ENCODE measurements around the gene TBXT.
"Not testable (repeated sequence)": the region's sequence is repeated elsewhere in the genome, so short reads cannot be mapped to it uniquely, and the experiment has no call there.

The TBXT gene

DNA sequence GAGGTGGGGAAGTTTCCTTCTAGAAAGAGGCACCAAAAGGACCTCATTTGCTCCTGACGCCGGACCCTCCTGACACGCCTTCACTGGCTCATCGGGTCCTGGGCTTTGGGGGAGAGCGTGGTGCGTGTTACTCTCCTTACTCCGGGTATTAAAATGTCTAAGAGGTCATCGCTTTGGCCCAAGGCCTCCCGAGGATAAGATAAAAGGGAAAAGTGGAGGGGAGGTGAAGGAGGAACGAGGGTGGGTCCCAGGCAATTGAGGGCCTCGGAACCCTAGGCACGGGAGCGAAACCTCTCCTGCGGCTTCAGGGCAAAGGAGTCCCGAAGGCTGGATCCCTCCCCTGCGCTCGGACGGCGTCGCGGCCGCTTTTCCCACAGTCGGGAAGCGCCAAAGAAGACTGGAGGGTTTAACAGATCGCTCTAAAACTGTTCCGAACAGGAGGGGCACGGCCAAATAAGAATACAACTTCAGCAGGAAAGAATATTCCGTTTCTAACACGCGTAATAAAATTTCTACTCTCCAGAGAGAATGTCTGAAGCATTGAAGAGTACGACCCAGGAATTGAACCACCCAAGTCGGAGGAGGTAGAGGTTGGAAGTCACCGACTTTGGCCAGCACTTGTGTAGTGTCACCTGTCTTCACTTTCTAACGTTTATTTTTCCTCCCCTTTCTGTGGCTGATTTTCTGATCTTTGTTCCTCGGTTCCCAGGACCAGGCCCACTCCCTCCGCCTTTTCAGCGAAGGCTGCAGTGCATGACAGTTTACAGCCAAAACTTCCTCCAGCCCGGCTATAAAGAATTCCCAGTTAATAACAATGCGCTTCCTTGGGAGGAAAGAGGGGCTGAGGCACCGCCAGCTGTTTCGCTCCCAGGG lies 2.1 kb upstream of the TBXT start:
- DNase-seq: no peak

DNA sequence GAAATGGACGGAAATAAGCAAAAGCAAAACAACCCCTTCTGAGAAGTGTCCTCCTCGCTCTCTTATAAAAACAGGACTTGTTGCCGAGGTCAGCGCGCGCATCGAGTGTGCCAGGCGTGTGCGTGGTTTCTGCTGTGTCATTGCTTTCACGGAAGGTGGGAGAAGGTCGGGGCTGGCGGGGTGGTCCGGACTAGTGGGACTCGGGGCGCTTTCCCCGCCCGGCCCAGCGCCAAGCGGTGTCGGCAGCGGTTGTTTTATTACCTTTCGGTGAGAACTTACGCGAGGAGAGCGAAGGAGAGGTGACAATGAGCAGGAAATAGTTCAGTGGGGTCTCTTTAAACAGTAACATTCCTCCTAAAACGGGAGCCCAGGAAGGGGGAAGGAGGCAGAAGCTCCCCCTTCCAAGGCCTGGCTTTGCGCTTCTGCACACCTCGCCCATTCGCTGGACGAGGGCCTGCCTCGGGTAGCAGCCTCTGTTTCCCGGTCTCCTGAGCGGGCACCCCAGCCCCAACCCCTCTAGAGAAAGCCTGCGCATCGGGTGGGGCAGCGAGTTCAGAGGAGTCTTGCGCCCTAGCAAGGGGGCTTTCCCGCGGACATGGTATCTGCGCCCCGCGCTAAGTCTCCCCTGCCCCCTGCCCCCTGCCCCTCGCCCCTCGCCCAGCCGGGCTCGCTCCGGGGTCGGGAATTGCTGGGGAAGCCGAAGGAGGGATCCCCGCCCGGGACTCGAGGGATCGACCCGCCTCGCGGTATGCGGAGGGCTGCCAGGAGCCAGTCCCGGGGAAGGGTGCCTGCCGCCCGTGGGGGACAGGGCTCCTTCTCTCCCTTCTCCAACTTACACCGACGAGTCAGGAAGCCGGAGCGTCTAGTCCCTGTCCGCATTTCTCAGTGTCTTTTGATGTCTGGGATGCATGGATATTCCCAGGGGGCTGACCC lies 1.2 kb upstream of the TBXT start:
- no peak for DNase-seq

DNA sequence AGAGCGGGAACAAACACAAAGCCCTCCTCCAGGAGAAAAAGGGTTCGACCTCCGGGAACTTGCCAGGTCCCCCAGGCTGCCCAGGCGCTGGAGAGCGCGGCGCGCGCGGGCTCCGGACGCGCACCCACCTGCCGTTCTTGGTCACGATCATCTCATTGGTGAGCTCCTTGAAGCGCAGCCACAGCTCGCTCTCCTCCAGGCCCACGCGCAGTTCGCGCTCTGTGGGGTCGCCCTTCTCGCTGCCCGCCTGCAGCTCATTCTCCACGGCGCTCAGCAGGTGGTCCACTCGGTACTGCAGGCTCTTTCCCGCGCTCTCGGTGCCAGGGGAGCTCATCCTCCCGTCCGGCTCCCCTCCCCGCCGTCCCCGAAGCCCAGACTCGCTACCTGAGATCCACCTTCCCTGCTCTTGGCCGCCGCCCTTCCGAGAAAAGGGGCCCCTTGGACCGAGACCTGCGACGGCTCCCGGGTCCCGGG lies 356 bp downstream of the TBXT start:
- no peak for DNase-seq

DNA sequence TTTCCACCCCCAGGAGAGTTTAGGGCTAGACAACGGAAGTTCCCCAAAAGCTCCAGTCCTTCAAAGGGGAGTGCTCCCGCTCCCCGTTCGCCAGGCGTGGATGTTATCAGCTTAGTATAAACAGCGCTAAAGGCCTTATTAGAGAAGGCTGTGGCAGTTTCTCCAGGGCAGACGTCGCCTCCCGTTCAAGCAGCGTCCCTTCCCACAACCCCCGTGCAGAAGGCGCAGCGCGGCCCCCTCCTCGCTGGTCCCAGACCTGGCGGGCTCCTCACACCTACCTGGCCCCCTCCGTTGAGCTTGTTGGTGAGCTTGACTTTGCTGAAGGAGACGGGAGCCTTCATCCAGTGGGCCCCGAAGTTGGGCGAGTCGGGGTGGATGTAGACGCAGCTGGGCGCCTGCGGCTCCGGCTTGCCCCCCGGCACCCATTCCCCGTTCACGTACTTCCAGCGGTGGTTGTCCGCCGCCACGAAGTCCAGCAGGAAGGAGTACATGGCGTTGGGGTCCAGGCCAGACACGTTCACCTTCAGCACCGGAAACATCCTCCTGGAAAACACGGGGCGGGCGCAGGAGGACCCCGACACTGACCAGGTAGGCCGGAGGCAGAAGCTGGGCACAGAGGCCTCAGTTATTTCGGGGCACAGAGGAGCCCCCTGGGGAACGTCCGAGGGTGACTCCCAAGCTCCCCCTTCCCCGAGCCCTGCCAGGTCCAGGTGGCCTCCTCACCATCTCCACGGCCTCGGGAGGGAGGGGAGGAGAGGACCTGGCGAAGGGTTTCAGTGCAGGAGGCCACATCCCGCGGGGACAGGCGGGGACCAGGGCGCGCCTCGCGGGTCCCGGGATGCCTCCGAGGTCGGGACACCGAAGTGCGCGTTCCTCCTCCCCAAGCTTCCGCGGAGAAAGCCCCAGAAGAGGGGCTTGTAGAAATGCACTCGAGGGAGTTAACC lies 1.1 kb downstream of the TBXT start:
- no peak for DNase-seq

DNA sequence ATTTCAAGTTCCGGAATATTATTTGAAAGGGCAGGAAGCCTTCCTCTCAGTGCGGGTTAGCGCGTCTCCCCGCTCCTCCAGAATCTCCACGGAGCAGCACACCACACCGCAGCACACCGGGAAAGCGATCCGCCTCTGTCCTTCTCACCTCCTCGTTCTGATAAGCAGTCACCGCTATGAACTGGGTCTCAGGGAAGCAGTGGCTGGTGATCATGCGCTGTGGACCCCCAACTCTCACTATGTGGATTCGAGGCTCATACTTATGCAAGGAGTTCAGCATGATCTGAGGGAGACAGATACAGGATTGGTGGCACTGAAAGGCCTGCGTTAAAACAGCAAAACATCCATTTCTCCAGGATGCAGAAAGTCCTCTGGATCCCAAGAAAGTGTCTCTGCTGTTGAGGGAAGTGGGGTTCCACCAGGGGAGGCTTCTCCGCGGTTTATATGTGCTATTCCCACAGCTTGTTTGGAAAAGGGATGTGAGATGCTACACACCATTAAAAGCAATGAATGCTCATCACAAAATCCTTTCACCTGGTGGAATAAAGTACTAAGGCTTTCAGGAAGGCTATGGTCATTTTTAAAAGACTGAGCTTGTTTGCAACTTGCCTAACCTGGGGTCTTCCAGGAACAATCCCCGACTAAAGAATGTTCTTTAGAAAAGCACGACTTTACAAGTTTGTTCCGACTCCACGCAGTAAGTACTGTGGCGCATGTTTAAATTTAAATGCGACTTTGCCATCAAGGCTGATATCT lies 1.9 kb downstream of the TBXT start:
- DNase-seq: no peak

DNA sequence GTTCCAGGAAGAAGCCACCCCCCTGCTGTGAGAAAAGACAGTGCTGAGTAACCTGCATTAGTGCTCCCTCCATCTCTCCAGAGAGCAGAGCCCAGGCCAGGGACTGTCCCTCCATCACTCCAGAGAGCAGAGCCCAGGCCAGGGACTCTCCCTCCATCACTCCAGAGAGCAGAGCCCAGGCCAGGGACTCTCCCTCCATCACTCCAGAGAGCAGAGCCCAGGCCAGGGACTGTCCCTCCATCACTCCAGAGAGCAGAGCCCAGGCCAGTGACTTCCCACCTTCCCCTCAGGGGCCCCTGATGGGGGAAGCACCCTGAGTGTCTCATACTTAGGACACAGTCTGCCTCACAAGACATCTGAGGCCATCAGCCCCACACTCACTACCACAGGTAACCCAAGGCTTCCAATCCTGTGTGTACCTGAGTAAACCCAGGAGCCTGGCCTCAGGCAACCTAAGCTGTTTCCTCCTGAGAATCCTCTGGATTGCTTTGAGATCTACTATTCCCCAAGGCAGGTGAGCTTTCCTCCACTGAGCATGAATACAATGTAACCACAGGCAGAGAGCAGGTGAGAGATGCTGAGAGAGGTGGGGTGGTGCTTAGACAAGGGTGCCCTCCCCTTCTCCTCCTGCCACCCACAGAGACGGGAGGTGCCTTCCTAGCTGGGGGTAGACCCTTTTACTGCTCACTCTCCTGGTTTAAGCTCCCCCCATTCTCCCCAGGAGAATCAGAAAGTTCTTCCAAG lies 4.9 kb downstream of the TBXT start:
- no peak for DNase-seq

DNA sequence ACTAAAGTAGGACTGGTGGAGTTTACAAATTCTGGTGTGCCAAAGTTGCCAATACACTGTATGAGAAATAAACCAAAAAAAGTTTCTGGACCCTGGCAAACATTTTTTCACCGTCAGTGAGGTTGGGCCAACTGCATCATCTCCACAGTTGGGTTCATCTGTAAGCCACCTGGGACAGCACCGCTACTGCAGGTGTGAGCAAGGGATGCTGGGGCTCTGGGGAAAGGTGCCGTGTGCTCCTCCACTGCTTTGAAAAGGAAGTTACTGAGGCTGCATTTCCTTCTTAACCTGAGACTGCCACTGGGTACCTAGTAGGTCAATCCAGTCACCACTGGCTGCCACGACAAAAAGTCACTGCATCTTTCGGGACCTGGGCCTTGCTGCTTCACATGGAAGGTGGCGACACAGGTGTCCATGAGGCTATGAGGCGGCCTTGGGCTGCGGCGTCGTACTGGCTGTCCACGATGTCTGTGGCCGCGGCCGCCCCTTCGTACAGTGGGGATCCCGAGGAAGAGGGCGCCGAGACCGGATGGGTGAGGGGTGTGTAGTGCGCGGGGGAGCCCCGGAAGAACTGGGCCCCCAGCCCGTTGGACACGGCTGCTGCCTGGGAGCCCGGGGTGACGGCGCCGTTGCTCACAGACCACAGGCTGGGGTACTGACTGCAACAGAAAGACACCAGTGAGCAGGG lies 9.6 kb downstream of the TBXT start:
- no peak for DNase-seq

DNA sequence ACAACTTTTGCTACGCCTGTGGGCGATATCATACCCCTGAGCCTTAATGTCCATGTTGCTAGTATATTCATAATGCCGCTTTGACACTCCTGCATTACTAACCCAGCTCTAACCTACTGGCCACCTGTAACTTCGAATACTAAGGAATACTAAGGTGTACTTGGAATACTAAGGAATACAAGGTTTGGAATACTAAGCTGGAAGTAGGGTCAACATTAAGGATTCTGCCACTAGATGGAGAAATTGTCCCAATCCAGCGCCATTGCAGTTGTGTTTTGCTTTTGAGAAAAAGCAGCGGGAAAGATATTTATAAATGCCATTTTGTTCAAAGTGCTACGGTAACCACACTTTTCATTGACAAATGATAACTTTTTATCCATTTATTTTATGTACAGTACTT lies 10.7 kb downstream of the TBXT start:
- no peak for DNase-seq

DNA sequence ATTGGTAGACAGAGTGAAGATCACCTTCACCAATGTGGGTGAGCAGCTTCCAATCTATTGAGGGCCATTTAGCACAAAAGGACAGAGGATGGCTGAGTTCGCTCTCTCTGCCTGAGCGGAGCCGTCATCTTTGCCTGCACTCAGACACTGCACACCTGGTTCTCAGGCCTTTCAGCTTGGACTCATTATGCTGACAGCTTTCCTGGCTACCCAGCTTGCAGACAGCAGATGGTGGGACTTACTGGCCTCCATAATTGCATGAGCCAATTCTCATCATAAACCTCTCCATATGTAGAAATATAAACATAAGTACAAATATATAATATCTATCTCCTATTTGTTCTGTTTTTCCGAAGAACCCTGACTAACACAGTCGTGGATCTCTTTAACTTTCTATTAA lies 13.7 kb downstream of the TBXT start:
- no peak for DNase-seq

DNA sequence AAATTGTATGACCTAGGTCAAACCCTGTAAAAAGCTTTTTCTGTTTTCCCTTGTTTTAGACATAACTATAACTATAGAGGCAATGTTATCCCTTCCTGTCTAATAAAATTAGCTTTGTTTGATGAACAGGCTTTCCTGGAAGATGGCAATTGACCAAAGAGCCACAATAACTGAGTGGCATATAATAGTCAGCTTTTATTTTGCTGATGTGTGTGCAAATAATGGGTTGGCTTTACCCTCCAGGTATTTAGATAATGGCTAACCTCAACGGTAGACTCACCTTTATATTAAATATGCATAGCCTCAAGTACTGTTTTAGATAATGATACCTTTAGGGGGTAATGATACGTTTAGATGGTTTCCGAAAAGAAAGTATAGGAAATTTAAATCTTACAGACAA lies 15.0 kb downstream of the TBXT start:
- no peak for DNase-seq

DNA sequence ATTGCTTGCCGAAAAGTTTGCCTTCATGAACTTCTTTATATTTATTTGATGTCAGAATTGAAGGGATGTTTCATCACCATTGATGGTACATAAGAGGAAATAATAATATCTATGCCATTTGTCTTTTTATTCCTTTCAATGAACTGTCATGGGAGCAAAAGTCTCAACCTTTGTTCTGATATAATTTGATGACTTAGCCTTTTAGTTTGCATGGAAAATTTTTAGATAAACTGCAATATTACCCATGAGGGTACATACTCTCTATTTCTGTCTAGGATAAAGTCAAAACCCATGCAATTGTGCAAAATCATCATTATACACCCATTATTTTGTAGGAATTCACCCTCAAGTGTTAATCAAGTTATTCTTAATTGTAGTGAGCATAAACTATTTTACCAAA lies 15.9 kb downstream of the TBXT start:
- no peak for DNase-seq

DNA sequence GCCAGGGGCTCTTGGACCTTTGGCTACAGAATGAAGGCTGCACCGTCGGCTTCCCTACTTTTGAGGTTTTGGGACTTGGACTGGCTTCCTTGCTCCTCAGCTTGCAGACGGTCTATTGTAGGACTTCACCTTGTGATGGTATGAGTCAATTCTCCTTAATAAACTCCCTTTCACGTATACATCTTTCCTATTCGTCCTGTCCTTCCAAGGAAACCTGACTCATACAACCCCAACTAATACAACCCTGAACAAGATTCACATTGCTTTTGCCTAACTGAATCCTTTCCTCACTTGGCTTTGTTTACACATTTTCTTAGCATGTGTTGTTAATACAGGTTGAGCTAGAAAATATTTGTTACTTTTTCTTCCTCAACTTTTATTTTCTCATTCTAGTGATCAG lies 21.9 kb downstream of the TBXT start:
- no peak for DNase-seq

DNA sequence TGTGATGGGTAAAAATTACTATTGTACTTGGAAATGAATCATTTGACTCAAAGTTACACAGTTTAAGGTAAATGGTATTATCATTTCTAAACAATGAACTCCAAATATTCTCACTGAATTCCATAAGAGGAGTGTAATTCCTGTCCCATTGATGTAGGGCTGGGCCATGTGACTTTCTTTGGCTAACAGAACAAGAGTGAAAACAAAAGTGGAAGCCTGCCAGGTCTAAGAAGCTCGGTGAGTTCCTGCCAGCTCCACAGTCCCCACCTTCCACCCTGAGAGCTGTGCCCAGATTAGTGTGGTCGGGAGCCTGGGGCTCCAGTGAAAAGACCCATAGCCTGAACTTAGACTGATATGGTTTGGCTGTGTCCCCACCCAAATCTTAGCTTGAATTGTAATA lies 24.6 kb downstream of the TBXT start:
- no peak for DNase-seq

DNA sequence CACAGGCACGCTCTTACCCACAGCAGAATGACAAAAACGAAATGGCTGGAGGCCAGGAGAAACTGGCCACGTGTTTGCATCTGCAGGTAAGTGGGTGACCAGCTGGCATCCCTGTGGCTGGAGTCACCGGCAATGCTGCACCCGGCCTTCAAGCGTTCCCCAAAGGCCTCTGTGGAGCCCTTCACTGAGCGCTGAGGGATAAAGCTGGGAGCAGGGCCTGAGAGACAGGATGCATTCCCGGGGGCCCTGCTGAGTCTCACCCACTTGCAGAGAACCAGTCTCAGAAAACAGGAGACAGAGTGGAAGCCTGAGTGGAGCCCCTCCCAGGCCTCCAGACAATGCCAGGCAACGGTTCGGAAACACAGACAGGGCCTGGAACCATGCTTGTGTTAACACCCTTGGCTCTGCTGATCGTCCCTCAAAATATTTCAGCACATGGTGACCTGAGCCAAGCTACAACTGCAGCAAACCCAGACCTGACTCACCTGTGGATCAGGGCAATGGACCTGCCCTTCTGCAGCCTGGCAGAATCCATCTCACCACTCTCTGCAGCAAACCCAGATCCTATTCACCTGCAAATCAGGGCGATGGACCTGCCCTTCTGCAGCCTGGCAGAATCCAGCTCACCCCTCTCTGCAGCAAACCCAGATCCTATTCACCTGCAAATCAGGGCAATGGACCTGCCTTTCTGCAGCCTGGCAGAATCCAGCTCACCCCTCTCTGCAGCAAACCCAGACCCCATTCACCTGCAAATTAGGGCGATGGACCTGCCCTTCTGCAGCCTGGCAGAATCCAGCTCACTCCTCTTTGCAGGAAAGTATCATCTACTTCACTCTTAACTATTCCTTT lies 39.8 kb downstream of the TBXT start:
- DNase-seq: no peak

DNA sequence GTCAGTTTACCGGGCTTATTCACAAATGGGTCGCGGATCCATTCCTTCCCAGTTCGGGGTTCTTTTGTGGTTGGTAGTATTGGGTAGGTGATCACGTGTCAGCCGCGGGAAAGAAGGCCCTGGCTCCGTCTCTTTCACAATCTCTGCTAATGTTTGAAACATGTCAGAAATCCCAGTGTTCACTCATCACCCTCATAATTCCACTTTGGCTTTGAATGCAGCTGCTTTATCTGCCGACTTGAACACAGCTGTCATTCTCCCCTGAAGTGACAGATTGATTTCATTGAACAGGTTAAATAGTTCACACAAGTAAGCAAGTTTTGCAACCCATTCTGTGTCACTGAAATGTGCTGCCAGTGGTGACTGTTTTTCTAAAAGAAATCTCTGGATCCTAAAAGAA lies 44.5 kb downstream of the TBXT start:
- not testable (repeated sequence) for DNase-seq

DNA sequence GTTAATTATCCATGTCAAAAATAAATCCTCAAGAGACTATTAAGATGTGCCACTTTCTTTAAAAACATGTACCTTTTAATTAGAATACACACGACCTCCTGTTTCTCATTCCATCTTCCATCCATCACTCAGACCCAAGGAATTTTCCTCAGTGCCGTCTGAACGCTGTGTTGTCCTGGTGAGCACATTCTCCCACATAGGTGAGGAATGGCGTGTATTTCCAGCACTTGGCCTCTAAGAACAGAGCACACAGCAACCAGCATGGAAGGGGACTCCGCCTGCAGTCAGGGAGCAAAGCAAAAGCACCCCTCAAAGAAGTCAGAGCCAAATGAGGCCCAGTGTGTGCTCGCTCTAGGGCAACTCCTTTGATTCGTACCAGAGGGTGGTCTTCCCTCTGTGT lies 45.9 kb downstream of the TBXT start:
- DNase-seq: no peak

DNA sequence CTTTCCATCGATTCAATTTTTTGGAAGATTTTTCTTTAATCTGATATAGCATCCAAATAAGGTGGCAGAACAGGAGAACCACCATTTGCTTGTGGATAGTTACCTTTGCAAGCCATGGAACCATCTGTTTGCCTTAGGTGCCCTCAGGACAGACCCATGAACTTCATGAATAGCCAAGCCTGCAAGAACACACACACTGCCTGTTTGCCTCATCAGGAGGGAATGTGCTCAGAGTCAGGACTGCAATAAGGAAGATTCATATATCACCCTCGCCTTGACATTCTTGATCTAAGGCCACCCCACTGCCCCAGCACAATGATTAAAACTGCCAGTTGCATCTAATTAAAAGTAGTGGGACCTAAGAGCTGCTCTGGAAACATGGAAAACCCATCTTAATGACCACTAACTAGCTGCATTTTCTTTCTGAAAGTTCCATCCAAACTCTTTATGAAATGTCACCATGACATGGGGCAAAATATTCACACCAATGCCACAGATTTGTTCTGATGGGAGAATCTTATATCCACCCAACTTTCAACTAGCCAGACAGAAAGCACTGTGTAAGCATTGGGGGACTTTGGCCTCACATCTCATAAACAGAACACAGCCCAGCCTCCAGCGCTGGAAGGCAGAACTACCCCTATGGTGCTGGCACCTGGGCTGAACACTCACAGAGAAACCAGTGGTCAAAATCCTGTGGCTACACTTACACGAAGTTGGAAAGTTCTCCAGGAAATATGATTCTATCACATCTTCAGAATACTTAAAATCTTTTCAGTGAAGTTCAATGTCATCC lies 48.3 kb downstream of the TBXT start:
- DNase-seq: no peak

DNA sequence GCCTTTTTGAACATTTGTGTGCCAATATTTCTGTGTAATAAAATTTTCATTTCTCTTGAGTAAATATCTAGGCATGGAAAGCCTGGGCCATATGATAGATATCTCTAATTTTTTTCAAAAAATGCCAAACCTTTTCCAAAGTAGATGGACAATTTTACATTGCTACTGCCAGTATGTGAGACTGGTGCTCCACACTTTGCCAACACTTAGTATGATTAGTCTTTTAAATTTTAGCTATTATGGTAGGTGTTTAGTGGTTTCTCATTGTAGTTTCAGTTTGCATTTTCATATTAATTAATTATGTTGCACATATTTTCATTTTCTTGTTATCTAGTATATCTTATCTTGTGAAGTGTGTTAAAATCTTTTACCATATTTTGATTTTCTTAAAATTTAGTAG lies 52.0 kb downstream of the TBXT start:
- no peak for DNase-seq

DNA sequence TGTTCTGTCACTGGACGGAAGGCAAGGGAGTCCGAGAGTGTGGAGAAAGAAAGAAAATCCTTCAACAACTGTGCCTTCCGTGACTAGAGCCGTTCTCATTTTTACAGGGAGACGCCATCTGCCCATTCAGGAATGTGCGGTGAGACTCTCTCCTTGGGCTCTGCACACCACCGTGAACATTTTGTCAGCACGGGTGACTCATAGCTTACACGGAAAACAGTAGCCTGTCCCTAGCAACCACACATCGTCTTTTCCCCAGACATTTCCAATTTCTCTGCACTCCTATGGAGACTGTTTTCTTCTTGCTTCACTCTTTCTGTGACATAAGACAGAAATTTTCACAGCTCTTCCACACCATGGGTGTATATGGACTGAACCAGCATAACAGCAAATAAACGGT lies 55.1 kb downstream of the TBXT start:
- DNase-seq: no peak
